ENCODE results near the gene ZCCHC7. TPM values are rescaled to one million over a fixed set of nuclear protein-coding genes. Genes with fewer than 3 reads are reported as not detected.

The ZCCHC7 gene
- total RNA-seq, 1 donor from 2014 or later: 21.7 TPM

GRCh38 chr9:37405764-37406380 is 285.5 kb downstream of the ZCCHC7 start:
- H3K4me1 ChIP-seq (ENCODE audit: insufficient read depth, low read length): no peaks in the 10 kb centered on the region
- no peak for DNase-seq (ENCODE audit: low read depth)
- no peaks in the 10 kb centered on the region for H3K9me3 ChIP-seq (ENCODE audit: insufficient read depth, low read depth, low read length)
- H3K27ac ChIP-seq (ENCODE audit: low read depth, low read length): no peak overlapping the region
- no peak for TF ChIP-seq EZH2 (IDR thresholded peaks at IDR 0.05; ENCODE audit: insufficient read depth, low read length)
- TF ChIP-seq, protein P1, sequence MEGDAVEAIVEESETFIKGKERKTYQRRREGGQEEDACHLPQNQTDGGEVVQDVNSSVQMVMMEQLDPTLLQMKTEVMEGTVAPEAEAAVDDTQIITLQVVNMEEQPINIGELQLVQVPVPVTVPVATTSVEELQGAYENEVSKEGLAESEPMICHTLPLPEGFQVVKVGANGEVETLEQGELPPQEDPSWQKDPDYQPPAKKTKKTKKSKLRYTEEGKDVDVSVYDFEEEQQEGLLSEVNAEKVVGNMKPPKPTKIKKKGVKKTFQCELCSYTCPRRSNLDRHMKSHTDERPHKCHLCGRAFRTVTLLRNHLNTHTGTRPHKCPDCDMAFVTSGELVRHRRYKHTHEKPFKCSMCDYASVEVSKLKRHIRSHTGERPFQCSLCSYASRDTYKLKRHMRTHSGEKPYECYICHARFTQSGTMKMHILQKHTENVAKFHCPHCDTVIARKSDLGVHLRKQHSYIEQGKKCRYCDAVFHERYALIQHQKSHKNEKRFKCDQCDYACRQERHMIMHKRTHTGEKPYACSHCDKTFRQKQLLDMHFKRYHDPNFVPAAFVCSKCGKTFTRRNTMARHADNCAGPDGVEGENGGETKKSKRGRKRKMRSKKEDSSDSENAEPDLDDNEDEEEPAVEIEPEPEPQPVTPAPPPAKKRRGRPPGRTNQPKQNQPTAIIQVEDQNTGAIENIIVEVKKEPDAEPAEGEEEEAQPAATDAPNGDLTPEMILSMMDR (IDR thresholded peaks at IDR 0.05; ENCODE audit: insufficient read depth, low read depth, low read length): no peak
- H3K36me3 ChIP-seq (ENCODE audit: insufficient read depth, low read length): no peaks in the 10 kb centered on the region
- no peak overlapping the region for H3K27ac Mint-ChIP-seq (ENCODE audit: unreplicated experiment)
- H3K4me2 ChIP-seq (ENCODE audit: low read length): no peak overlapping the region
- H3K27me3 Mint-ChIP-seq (ENCODE audit: low read depth, unreplicated experiment): peaks cover 4% of the 10 kb centered on the region
- no peaks in the 10 kb centered on the region for H3K36me3 Mint-ChIP-seq (ENCODE audit: low read depth, unreplicated experiment)
- no peak overlapping the region for H3K4me3 ChIP-seq (ENCODE audit: insufficient read depth, low read depth, low read length)
- FAIRE-seq: no peak
- peaks cover 6% of the 10 kb centered on the region for H3K27me3 ChIP-seq (ENCODE audit: insufficient read depth, low read length)
- no peaks in the 10 kb centered on the region for H3K9me3 Mint-ChIP-seq (ENCODE audit: unreplicated experiment)
- H2AFZ ChIP-seq (ENCODE audit: low read depth, low read length): no peak overlapping the region
- H3K4me1 Mint-ChIP-seq (ENCODE audit: low read depth, unreplicated experiment): peaks cover 3% of the 10 kb centered on the region
- H3K79me2 ChIP-seq (ENCODE audit: insufficient read depth, low read length): no peaks in the 10 kb centered on the region
- H4K20me1 ChIP-seq (ENCODE audit: insufficient read depth, low read length): no peaks in the 10 kb centered on the region
- no peak overlapping the region for H3K4me3 Mint-ChIP-seq (ENCODE audit: unreplicated experiment)
- no peak overlapping the region for H3K9ac ChIP-seq (ENCODE audit: low read length)

DNA sequence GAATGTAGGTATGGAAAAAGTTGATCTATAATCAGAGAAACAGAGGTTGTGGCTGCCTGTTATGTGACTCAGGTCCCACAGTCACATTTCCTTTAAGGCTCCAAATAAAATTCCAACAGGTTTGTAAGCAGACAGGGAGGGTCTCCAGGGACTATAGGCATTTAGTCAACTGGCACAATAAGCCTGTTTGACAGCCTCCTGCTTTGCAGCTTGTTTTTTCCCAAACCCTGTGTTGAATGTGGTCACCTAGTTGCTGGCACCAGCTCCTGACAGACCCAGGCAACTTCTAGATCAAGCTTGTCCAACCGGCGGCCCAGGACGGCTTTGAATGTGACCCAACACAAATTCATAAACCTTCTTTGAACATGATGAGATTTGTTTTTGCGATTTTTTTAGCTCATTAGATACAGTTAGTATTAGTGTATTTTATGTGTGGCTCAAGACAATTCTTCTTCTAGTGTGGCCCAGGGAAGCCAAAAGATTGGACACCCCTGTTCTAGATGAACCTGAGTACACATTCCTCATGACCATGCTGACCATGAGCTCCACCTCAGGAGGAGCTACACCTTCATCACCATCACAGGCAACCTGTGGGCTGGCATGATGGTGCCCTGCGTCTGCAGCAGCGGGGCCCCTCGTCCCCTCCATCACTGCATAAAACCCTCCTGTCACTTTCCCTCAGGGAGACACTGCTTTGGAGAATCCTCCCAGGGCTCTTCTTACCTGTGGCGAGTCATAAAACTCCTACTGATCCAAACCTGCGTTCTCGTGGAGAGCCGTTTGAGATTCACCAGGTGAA is 286.4 kb downstream of the ZCCHC7 start:
- FAIRE-seq: no peak
- peaks cover 4% of the 10 kb centered on the region for H3K27me3 Mint-ChIP-seq (ENCODE audit: low read depth, unreplicated experiment)
- no peak overlapping the region for H3K4me2 ChIP-seq (ENCODE audit: low read length)
- H3K36me3 Mint-ChIP-seq (ENCODE audit: low read depth, unreplicated experiment): no peaks in the 10 kb centered on the region
- DNase-seq (ENCODE audit: low read depth): no peak
- H3K4me1 Mint-ChIP-seq (ENCODE audit: low read depth, unreplicated experiment): peaks cover 3% of the 10 kb centered on the region
- no peak overlapping the region for H3K4me3 ChIP-seq (ENCODE audit: insufficient read depth, low read depth, low read length)
- no peak overlapping the region for H3K9ac ChIP-seq (ENCODE audit: low read length)
- no peaks in the 10 kb centered on the region for H4K20me1 ChIP-seq (ENCODE audit: insufficient read depth, low read length)
- H3K79me2 ChIP-seq (ENCODE audit: insufficient read depth, low read length): no peaks in the 10 kb centered on the region
- no peak overlapping the region for H3K27ac ChIP-seq (ENCODE audit: low read depth, low read length)
- H3K27ac Mint-ChIP-seq (ENCODE audit: unreplicated experiment): no peak overlapping the region
- no peaks in the 10 kb centered on the region for H3K9me3 ChIP-seq (ENCODE audit: insufficient read depth, low read depth, low read length)
- no peak overlapping the region for H3K4me3 Mint-ChIP-seq (ENCODE audit: unreplicated experiment)
- no peaks in the 10 kb centered on the region for H3K9me3 Mint-ChIP-seq (ENCODE audit: unreplicated experiment)
- TF ChIP-seq EZH2 (IDR thresholded peaks at IDR 0.05; ENCODE audit: insufficient read depth, low read length): no peak
- TF ChIP-seq, protein P1 (IDR thresholded peaks at IDR 0.05; ENCODE audit: insufficient read depth, low read depth, low read length): no peak
- no peaks in the 10 kb centered on the region for H3K36me3 ChIP-seq (ENCODE audit: insufficient read depth, low read length)
- no peak overlapping the region for H2AFZ ChIP-seq (ENCODE audit: low read depth, low read length)
- H3K4me1 ChIP-seq (ENCODE audit: insufficient read depth, low read length): no peaks in the 10 kb centered on the region
- H3K27me3 ChIP-seq (ENCODE audit: insufficient read depth, low read length): peaks cover 6% of the 10 kb centered on the region

GRCh38 chr9:37407468-37407867 is 287.1 kb downstream of the ZCCHC7 start:
- no peak overlapping the region for H3K27ac Mint-ChIP-seq (ENCODE audit: unreplicated experiment)
- Histone ChIP-seq H3K36me3 (ENCODE audit: insufficient read depth, low read length) (no peaks in the 10 kb centered on the region), H3K4me3 (ENCODE audit: insufficient read depth, low read depth, low read length) (no peak overlapping the region), H4K20me1 (ENCODE audit: insufficient read depth, low read length) (no peaks in the 10 kb centered on the region), H3K4me1 (ENCODE audit: insufficient read depth, low read length) (no peaks in the 10 kb centered on the region), H3K79me2 (ENCODE audit: insufficient read depth, low read length) (no peaks in the 10 kb centered on the region), H3K27me3 (ENCODE audit: insufficient read depth, low read length) (peaks cover 6% of the 10 kb centered on the region), H3K27ac (ENCODE audit: low read depth, low read length) (no peak overlapping the region), H3K9me3 (ENCODE audit: insufficient read depth, low read depth, low read length) (no peaks in the 10 kb centered on the region), H2AFZ (ENCODE audit: low read depth, low read length) (no peak overlapping the region), H3K9ac (ENCODE audit: low read length) (no peak overlapping the region), H3K4me2 (ENCODE audit: low read length) (no peak overlapping the region)
- H3K9me3 Mint-ChIP-seq (ENCODE audit: unreplicated experiment): no peaks in the 10 kb centered on the region
- H3K4me3 Mint-ChIP-seq (ENCODE audit: unreplicated experiment): no peak overlapping the region
- no peaks in the 10 kb centered on the region for H3K36me3 Mint-ChIP-seq (ENCODE audit: low read depth, unreplicated experiment)
- H3K4me1 Mint-ChIP-seq (ENCODE audit: low read depth, unreplicated experiment): peaks cover 5% of the 10 kb centered on the region
- TF ChIP-seq, protein P1 (IDR thresholded peaks at IDR 0.05; ENCODE audit: insufficient read depth, low read depth, low read length): peak; percentile 12
- TF ChIP-seq EZH2 (IDR thresholded peaks at IDR 0.05; ENCODE audit: insufficient read depth, low read length): no peak
- no peak for FAIRE-seq
- no peak for DNase-seq (ENCODE audit: low read depth)
- peaks cover 4% of the 10 kb centered on the region for H3K27me3 Mint-ChIP-seq (ENCODE audit: low read depth, unreplicated experiment)

Data from astrocyte (in vitro differentiated cells and primary cell).